C4-2B (cell line): ENCODE data around the gene MYZAP.
A peak's percentile ranks its signal among the peaks of the same experiment; 100 is the strongest.

Experiments used
- H3K27ac ChIP-seq: fragments of 450-650 bp; 2 replicates; pipeline ENCODE4 v1.5.1; 2017
- CTCF ChIP-seq: fragments of 450-650 bp; conservative IDR thresholded peaks from 2 replicates; pipeline ENCODE4 v1.5.1; 2017; ENCODE audit warnings: mild to moderate bottlenecking
- ZFX ChIP-seq: fragments of 450-650 bp; IDR thresholded peaks from 2 replicates; pipeline ENCODE4 v1.6.1; 2017

Gene MYZAP

GRCh38 chr15:57681011-57681410 is 89.3 kb downstream of the MYZAP start:
- TF ChIP-seq ZFX (no peak), CTCF (no peak)
- H3K27ac ChIP-seq: no peak overlapping the region

GRCh38 chr15:57683481-57683880 is 91.8 kb downstream of the MYZAP start:
- TF ChIP-seq CTCF: no peak
- TF ChIP-seq ZFX: no peak
- no peak overlapping the region for H3K27ac ChIP-seq

- no peak overlapping the region for H3K27ac ChIP-seq
- no peak for TF ChIP-seq CTCF
- TF ChIP-seq ZFX: no peak
Observed at GRCh38 chr15:57684491-57685151, 92.9 kb downstream of the MYZAP start.

- no peak overlapping the region for H3K27ac ChIP-seq
- TF ChIP-seq CTCF (no peak), ZFX (no peak)
Observed at GRCh38 chr15:57685306-57686095, 93.8 kb downstream of the MYZAP start.

- H3K27ac ChIP-seq: no peak overlapping the region
- TF ChIP-seq CTCF: no peak
- TF ChIP-seq ZFX: no peak
Observed at GRCh38 chr15:57686657-57687056, 95.0 kb downstream of the MYZAP start.

- H3K27ac ChIP-seq: peak overlapping the region; percentile 70
- no peak for TF ChIP-seq CTCF
- TF ChIP-seq ZFX: no peak
Observed at GRCh38 chr15:57690341-57690966, 98.8 kb downstream of the MYZAP start.

- no peak for TF ChIP-seq CTCF
- no peak for TF ChIP-seq ZFX
- peak overlapping the region; percentile 70 for H3K27ac ChIP-seq
Observed at GRCh38 chr15:57691082-57691481, 99.4 kb downstream of the MYZAP start.
